Rectal smooth muscle tissue (tissue), 1 donor: ENCODE data around the gene C1orf210.

ENCODE experiments used
- H3K27ac ChIP-seq: one replicate; pipeline ENCODE4 v1.7.0; 2013; ENCODE audit warnings: low read depth, low read length, inconsistent platforms
- H3K27me3 ChIP-seq: one replicate; pipeline ENCODE4 v1.7.0; 2013; ENCODE audit warnings: low read length; ENCODE audit not compliant: control insufficient read depth, insufficient read depth
- H3K36me3 ChIP-seq: one replicate; pipeline ENCODE4 v1.7.0; 2013; ENCODE audit warnings: low read length; ENCODE audit not compliant: control insufficient read depth, insufficient read depth
- H3K4me1 ChIP-seq: one replicate; pipeline ENCODE4 v1.7.0; 2013; ENCODE audit warnings: low read length; ENCODE audit not compliant: control insufficient read depth, insufficient read depth
- H3K4me3 ChIP-seq: one replicate; pipeline ENCODE4 v1.7.0; 2013; ENCODE audit warnings: low read length
- H3K9ac ChIP-seq: one replicate; pipeline ENCODE4 v1.7.0; 2013; ENCODE audit warnings: low read length

Gene C1orf210

GRCh38 chr1:43284065-43284464 lies 1.3 kb downstream of the C1orf210 start:
- H3K36me3 ChIP-seq: no peaks in the 10 kb centered on the region
- no peak overlapping the region for H3K9ac ChIP-seq
- no peaks in the 10 kb centered on the region for H3K4me1 ChIP-seq
- H3K4me3 ChIP-seq: peak overlapping the region; percentile 64
- H3K27ac ChIP-seq: no peak overlapping the region
- no peaks in the 10 kb centered on the region for H3K27me3 ChIP-seq

GRCh38 chr1:43282220-43283195 lies 2.9 kb downstream of the C1orf210 start:
- no peak overlapping the region for H3K27ac ChIP-seq
- H3K27me3 ChIP-seq: no peaks in the 10 kb centered on the region
- H3K9ac ChIP-seq: no peak overlapping the region
- H3K36me3 ChIP-seq: no peaks in the 10 kb centered on the region
- H3K4me1 ChIP-seq: no peaks in the 10 kb centered on the region
- H3K4me3 ChIP-seq: no peak overlapping the region

- Histone ChIP-seq H3K27ac (no peak overlapping the region), H3K27me3 (no peaks in the 10 kb centered on the region), H3K4me3 (no peak overlapping the region), H3K36me3 (no peaks in the 10 kb centered on the region), H3K9ac (no peak overlapping the region), H3K4me1 (no peaks in the 10 kb centered on the region)
Observed at GRCh38 chr1:43280692-43281091, 4.7 kb downstream of the C1orf210 start.

- no peak overlapping the region for H3K4me3 ChIP-seq
- H3K9ac ChIP-seq: no peak overlapping the region
- H3K36me3 ChIP-seq: no peaks in the 10 kb centered on the region
- no peaks in the 10 kb centered on the region for H3K4me1 ChIP-seq
- H3K27me3 ChIP-seq: no peaks in the 10 kb centered on the region
- no peak overlapping the region for H3K27ac ChIP-seq
Observed at GRCh38 chr1:43279666-43280065, 5.7 kb downstream of the C1orf210 start.

- Histone ChIP-seq H3K27ac (no peak overlapping the region), H3K36me3 (no peaks in the 10 kb centered on the region), H3K4me3 (no peak overlapping the region), H3K9ac (no peak overlapping the region), H3K4me1 (no peaks in the 10 kb centered on the region), H3K27me3 (no peaks in the 10 kb centered on the region)
Observed at GRCh38 chr1:43279161-43279560, 6.2 kb downstream of the C1orf210 start.

GRCh38 chr1:43277116-43277876 lies 8.1 kb downstream of the C1orf210 start:
- no peak overlapping the region for H3K27ac ChIP-seq
- no peak overlapping the region for H3K4me3 ChIP-seq
- H3K9ac ChIP-seq: no peak overlapping the region
- H3K4me1 ChIP-seq: no peaks in the 10 kb centered on the region
- no peaks in the 10 kb centered on the region for H3K36me3 ChIP-seq
- no peaks in the 10 kb centered on the region for H3K27me3 ChIP-seq

- no peak overlapping the region for H3K4me3 ChIP-seq
- H3K9ac ChIP-seq: no peak overlapping the region
- no peak overlapping the region for H3K27ac ChIP-seq
Observed at GRCh38 chr1:43276673-43277072, 8.7 kb downstream of the C1orf210 start.

GRCh38 chr1:43275826-43276620 lies 9.4 kb downstream of the C1orf210 start:
- no peaks in the 10 kb centered on the region for H3K4me1 ChIP-seq
- H3K4me3 ChIP-seq: no peak overlapping the region
- H3K27me3 ChIP-seq: no peaks in the 10 kb centered on the region
- no peaks in the 10 kb centered on the region for H3K36me3 ChIP-seq
- H3K27ac ChIP-seq: no peak overlapping the region
- H3K9ac ChIP-seq: no peak overlapping the region

More at GRCh38 chr1:43276673-43277072, 8.7 kb downstream of the C1orf210 start:
- Histone ChIP-seq H3K27me3 (no peaks in the 10 kb centered on the region), H3K4me1 (no peaks in the 10 kb centered on the region), H3K36me3 (no peaks in the 10 kb centered on the region)

GRCh38 chr1:43274804-43275180 lies 10.6 kb downstream of the C1orf210 start:
- H3K36me3 ChIP-seq: no peaks in the 10 kb centered on the region
- H3K27me3 ChIP-seq: peaks cover 8% of the 10 kb centered on the region
- H3K27ac ChIP-seq: no peak overlapping the region
- no peak overlapping the region for H3K4me3 ChIP-seq
- H3K4me1 ChIP-seq: no peaks in the 10 kb centered on the region
- no peak overlapping the region for H3K9ac ChIP-seq

- Histone ChIP-seq H3K4me1 (no peaks in the 10 kb centered on the region), H3K27ac (no peak overlapping the region), H3K27me3 (peaks cover 9% of the 10 kb centered on the region), H3K9ac (no peak overlapping the region), H3K36me3 (no peaks in the 10 kb centered on the region), H3K4me3 (no peak overlapping the region)
Observed at GRCh38 chr1:43274125-43274803, 11.1 kb downstream of the C1orf210 start.

- Histone ChIP-seq H3K27ac (no peak overlapping the region), H3K27me3 (peaks cover 9% of the 10 kb centered on the region), H3K36me3 (no peaks in the 10 kb centered on the region), H3K4me3 (no peak overlapping the region), H3K4me1 (no peaks in the 10 kb centered on the region), H3K9ac (no peak overlapping the region)
Observed at GRCh38 chr1:43273708-43274107, 11.7 kb downstream of the C1orf210 start.
